Measurements from ENCODE around the gene SMPD2.

GRCh38 chr6:109455437-109456110, 15.1 kb downstream of the SMPD2 start, which contains the start of gene MICAL1:
- TF ChIP-seq EP300 (IDR thresholded peaks at IDR 0.05) = no peak
- TF ChIP-seq, protein P1, sequence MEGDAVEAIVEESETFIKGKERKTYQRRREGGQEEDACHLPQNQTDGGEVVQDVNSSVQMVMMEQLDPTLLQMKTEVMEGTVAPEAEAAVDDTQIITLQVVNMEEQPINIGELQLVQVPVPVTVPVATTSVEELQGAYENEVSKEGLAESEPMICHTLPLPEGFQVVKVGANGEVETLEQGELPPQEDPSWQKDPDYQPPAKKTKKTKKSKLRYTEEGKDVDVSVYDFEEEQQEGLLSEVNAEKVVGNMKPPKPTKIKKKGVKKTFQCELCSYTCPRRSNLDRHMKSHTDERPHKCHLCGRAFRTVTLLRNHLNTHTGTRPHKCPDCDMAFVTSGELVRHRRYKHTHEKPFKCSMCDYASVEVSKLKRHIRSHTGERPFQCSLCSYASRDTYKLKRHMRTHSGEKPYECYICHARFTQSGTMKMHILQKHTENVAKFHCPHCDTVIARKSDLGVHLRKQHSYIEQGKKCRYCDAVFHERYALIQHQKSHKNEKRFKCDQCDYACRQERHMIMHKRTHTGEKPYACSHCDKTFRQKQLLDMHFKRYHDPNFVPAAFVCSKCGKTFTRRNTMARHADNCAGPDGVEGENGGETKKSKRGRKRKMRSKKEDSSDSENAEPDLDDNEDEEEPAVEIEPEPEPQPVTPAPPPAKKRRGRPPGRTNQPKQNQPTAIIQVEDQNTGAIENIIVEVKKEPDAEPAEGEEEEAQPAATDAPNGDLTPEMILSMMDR (IDR thresholded peaks at IDR 0.05) = peak; percentile 14 to 72 (median 46)

Data from upper lobe of left lung (tissue), 4 donors.